Upper lobe of left lung (tissue), 6 donors: ENCODE data around the gene NUP188. TPM values are rescaled to one million over a fixed set of nuclear protein-coding genes. Genes with fewer than 3 reads are reported as not detected.
A peak's percentile ranks its signal among the peaks of the same experiment; 100 is the strongest.
"Not testable (repeated sequence)": the region's sequence is repeated elsewhere in the genome, so short reads cannot be mapped to it uniquely, and the experiment has no call there.

Source experiments
- ATAC-seq, 2 donors: fragments of 200-7000 bp; cut with Tn5 transposase; one replicate each; pipeline ENCODE4 v1.9.1; 2022; ENCODE audit warnings: mild to moderate bottlenecking in 2 of 2, moderate library complexity in 2 of 2; ENCODE audit not compliant: low FRiP score in 2 of 2
- DNase-seq, 2 donors: peaks; one replicate each; pipeline ENCODE4 v3.0.0-alpha.2; 2019 to 2020
- H3K27ac ChIP-seq, 4 donors: fragments of 200-600 bp; sonication (generic); one replicate each; pipeline ENCODE4 v1.5.1; 2016 to 2019
- H3K27me3 ChIP-seq, 4 donors: fragments of 200-600 bp; sonication (generic); one replicate each; pipeline ENCODE4 v1.5.1; 2017 to 2019
- H3K36me3 ChIP-seq, 4 donors: fragments of 200-600 bp; sonication (generic); one replicate each; pipeline ENCODE4 v1.5.1; 2016 to 2019
- H3K4me1 ChIP-seq, 4 donors: fragments of 200-600 bp; sonication (generic); one replicate each; pipeline ENCODE4 v1.5.1; 2018 to 2019
- H3K4me3 ChIP-seq, 4 donors: fragments of 200-600 bp; sonication (generic); one replicate each; pipeline ENCODE4 v1.5.1; 2017 to 2019; ENCODE audit warnings: mild to moderate bottlenecking in 2 of 4, moderate library complexity in 1 of 4
- H3K9me3 ChIP-seq, 4 donors: fragments of 200-600 bp; sonication (generic); one replicate each; pipeline ENCODE4 v1.5.1; 2018 to 2019
- EP300 ChIP-seq, 4 donors: sonication (generic); formaldehyde crosslinking; IDR thresholded peaks; one replicate each; pipeline ENCODE4 v1.5.1; 2017; ENCODE audit warnings: antibody characterized with exemption in 4 of 4, control low read depth in 2 of 4
- POLR2A ChIP-seq, 4 donors: fragments of 450-650 bp; IDR thresholded peaks; one replicate each; pipeline ENCODE4 v1.5.1; 2016 to 2017; ENCODE audit warnings: antibody characterized with exemption in 4 of 4, mild to moderate bottlenecking in 2 of 4
- POLR2AphosphoS5 ChIP-seq, 2 donors: sonication (generic); formaldehyde crosslinking; IDR thresholded peaks; one replicate each; pipeline ENCODE4 v1.5.1; 2017; ENCODE audit warnings: antibody characterized with exemption in 2 of 2
- WGBS, 2 donors: methylation state at CpG; one replicate each; pipeline ENCODE4 v1.1.5; 2017 to 2018; 5-methylcytosine and 5-hydroxymethylcytosine counted together
- total RNA-seq, 6 donors: library from RNA; depleted of rRNA in 4 of 6; stranded (reverse); fragments of >200 nt in 4 of 6; gene quantifications; one replicate each; pipeline versions ENCODE4 v1.1.0 to v1.2.1, GENCODE V29; 2016 to 2021
- TF ChIP-seq, protein P1 (sequence below), 6 experiments: fragments of 450-650 bp in 4 of 6; fragments of 200-600 bp in 2 of 6; sonication (generic) in 2 of 6; IDR thresholded peaks; one replicate each; pipeline ENCODE4 v1.5.1; 2016 to 2019; ENCODE audit warnings: antibody characterized with exemption in 6 of 6
- donor health status: DM: no; HTN: no; CAD: no; lungs with moderate emphysema.
- donor health status: DM: no; HTN: yes; CAD: no; lungs with severe emphysema.

NUP188 gene
- total RNA-seq, 6 donors from 2014 or later: 30.4 to 225 (median 50.1) TPM

DNA sequence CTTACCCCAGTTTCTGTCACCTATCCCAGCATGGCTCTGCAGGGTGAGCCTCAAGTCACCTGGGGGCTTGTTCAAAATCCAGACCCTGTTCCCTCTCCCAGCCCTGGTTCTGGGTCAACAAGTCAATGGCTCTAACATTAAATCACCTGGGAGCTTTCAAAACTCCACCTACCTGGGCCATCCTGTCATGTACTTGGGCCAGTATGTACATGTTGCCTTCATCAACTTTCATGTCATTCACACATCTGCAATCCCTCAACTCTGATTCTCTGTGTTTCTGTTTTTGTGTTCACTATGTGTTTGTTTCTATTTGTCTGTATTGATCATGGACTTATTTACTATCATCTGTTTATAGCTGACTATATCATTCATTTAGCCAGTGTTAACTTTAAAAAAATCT, 82.7 kb downstream of the NUP188 start:
- ATAC-seq: no peak
- TF ChIP-seq POLR2AphosphoS5 (IDR thresholded peaks at IDR 0.05) (no peak), EP300 (IDR thresholded peaks at IDR 0.05) (no peak), POLR2A (IDR thresholded peaks at IDR 0.05) (no peak)
- TF ChIP-seq, protein P1, sequence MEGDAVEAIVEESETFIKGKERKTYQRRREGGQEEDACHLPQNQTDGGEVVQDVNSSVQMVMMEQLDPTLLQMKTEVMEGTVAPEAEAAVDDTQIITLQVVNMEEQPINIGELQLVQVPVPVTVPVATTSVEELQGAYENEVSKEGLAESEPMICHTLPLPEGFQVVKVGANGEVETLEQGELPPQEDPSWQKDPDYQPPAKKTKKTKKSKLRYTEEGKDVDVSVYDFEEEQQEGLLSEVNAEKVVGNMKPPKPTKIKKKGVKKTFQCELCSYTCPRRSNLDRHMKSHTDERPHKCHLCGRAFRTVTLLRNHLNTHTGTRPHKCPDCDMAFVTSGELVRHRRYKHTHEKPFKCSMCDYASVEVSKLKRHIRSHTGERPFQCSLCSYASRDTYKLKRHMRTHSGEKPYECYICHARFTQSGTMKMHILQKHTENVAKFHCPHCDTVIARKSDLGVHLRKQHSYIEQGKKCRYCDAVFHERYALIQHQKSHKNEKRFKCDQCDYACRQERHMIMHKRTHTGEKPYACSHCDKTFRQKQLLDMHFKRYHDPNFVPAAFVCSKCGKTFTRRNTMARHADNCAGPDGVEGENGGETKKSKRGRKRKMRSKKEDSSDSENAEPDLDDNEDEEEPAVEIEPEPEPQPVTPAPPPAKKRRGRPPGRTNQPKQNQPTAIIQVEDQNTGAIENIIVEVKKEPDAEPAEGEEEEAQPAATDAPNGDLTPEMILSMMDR (IDR thresholded peaks at IDR 0.05): no peak
- Histone ChIP-seq H3K4me1 (peaks cover 25 to 28% (median 27%) of the 10 kb centered on the region in 4 donors), H3K9me3 (no peaks in the 10 kb centered on the region), H3K4me3 (no peak overlapping the region), H3K27ac (no peak overlapping the region), H3K36me3 (no peaks in the 10 kb centered on the region), H3K27me3 (no peaks in the 10 kb centered on the region)
- no peak for DNase-seq

- Histone ChIP-seq H3K36me3 (no peaks in the 10 kb centered on the region), H3K9me3 (no peaks in the 10 kb centered on the region), H3K4me3 (no peak overlapping the region), H3K27ac (no peak overlapping the region), H3K4me1 (peaks cover 22 to 28% (median 25%) of the 10 kb centered on the region in 4 donors), H3K27me3 (no peaks in the 10 kb centered on the region)
- DNase-seq (no peak), ATAC-seq (no peak)
- TF ChIP-seq POLR2AphosphoS5 (IDR thresholded peaks at IDR 0.05) (no peak), POLR2A (IDR thresholded peaks at IDR 0.05) (no peak), EP300 (IDR thresholded peaks at IDR 0.05) (no peak)
- TF ChIP-seq, protein P1 (IDR thresholded peaks at IDR 0.05): no peak
- 76 to 81% methylated on average over 4 of the region's 4 CpGs for WGBS, 2 donors
These were observed 84.0 kb downstream of the NUP188 start for GRCh38 chr9:129031514-129031913.

DNA sequence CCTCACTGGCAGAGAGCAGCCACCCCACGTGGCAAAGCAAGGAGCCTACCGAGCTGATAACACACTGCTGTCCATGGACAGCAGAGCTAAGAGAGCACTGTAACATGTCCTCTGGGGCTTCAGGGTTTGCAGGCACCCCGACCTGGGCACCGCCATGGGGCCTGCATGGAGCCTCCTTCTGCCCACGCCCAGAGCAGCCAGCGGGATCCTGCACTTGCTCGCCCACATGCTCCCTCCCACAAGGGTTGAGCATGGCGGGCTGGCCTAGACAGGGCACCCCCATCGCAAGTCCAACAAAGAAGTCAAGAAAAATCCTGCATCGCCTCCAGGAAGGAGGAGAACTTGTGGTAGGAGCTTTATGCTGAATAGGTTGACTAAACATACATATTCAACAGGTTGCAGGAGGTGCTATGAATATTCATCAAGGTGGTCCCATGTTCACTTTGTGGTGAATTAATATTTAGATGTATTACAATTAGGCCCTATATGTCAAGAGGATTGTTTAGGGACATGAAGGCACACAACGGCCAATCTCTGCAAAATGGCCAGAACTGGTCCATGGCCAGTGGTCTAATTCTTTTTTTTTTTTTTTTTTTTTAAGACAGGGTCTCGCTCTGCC, 85.2 kb downstream of the NUP188 start:
- WGBS, 2 donors: 82 to 91% methylated on average over 6 to 12 of the region's 12 CpGs
- no peak for DNase-seq

DNA sequence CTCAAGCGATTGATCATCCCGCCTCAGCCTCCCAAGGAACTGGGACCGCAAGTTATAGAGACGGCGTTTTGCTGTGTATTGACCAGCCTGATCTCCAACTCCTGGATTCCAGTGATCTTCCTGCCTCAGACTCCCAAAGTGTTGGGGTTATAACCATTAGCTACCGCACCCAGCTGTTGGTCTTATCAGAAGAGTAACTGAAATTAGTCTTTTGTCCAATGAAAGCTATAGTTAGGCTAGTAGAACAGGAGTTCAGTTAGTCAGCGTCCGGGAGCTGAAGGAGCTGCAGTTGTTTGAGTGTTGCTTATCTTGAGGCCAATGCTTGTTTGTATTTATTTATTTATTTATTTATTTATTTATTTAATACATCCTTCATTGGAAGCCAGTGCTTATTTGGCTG, 85.7 kb downstream of the NUP188 start:
- DNase-seq (no peak), ATAC-seq (no peak)
- Histone ChIP-seq H3K27me3 (no peaks in the 10 kb centered on the region), H3K4me3 (no peak overlapping the region), H3K4me1 (peaks cover 23 to 28% (median 27%) of the 10 kb centered on the region in 4 donors), H3K27ac (no peak overlapping the region), H3K36me3 (no peaks in the 10 kb centered on the region), H3K9me3 (no peaks in the 10 kb centered on the region)
- WGBS, 2 donors: 92% methylated on average over 8 of the region's 8 CpGs
- TF ChIP-seq POLR2AphosphoS5 (IDR thresholded peaks at IDR 0.05) (no peak), POLR2A (IDR thresholded peaks at IDR 0.05) (no peak), EP300 (IDR thresholded peaks at IDR 0.05) (no peak)
- TF ChIP-seq, protein P1 (IDR thresholded peaks at IDR 0.05): no peak

More for the DNA sequence above, 85.2 kb downstream of the NUP188 start:
- Histone ChIP-seq H3K27ac (no peak overlapping the region), H3K9me3 (no peaks in the 10 kb centered on the region), H3K4me1 (peaks cover 19 to 24% (median 22%) of the 10 kb centered on the region in 4 donors), H3K36me3 (no peaks in the 10 kb centered on the region), H3K27me3 (no peaks in the 10 kb centered on the region), H3K4me3 (no peak overlapping the region)
- TF ChIP-seq, protein P1 (IDR thresholded peaks at IDR 0.05): no peak
- TF ChIP-seq POLR2A (IDR thresholded peaks at IDR 0.05): no peak
- TF ChIP-seq POLR2AphosphoS5 (IDR thresholded peaks at IDR 0.05): no peak
- TF ChIP-seq EP300 (IDR thresholded peaks at IDR 0.05): no peak
- ATAC-seq: no peak

DNA sequence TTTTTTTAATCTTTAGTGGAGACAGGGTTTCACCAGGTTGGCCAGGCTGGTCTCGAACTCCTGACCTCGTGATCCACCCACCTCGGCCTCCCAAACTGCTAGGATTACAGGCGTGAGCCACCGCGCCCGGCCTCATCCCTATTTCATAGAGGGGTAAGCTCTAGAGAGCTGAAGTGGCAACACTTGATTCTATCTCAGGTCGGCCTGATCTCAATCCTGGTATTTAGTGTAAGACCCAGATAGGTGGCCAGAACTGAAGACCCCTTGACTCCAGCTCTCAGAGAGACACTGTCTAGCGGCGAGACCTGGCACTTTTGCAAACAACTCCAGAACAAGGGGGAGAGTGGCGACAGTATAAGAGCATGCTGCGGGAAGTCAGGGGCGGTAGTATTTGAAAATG, 88.3 kb downstream of the NUP188 start:
- H3K4me1 ChIP-seq: peaks cover 19 to 26% (median 23%) of the 10 kb centered on the region in 4 donors
- H3K9me3 ChIP-seq, H3K36me3 ChIP-seq, H3K27me3 ChIP-seq, DNase-seq: not testable (repeated sequence)
- peak; percentile 25 to 35 for ATAC-seq
- 38 to 48% methylated on average over 13 of the region's 13 CpGs for WGBS, 2 donors
- H3K27ac ChIP-seq: peak overlapping the region in 3 of 4 donors; percentile 71 to 89 (median 81)
- peak overlapping the region; percentile 33 to 98 (median 83) for H3K4me3 ChIP-seq
- TF ChIP-seq, protein P1 (IDR thresholded peaks at IDR 0.05): peak in 1 of 6 experiments; percentile 25
